ENCODE data around the gene ATG7.
A peak's percentile ranks its signal among the peaks of the same experiment; 100 is the strongest.
"Not testable (repeated sequence)": the region's sequence is repeated elsewhere in the genome, so short reads cannot be mapped to it uniquely, and the experiment has no call there.

ATG7 gene

DNA sequence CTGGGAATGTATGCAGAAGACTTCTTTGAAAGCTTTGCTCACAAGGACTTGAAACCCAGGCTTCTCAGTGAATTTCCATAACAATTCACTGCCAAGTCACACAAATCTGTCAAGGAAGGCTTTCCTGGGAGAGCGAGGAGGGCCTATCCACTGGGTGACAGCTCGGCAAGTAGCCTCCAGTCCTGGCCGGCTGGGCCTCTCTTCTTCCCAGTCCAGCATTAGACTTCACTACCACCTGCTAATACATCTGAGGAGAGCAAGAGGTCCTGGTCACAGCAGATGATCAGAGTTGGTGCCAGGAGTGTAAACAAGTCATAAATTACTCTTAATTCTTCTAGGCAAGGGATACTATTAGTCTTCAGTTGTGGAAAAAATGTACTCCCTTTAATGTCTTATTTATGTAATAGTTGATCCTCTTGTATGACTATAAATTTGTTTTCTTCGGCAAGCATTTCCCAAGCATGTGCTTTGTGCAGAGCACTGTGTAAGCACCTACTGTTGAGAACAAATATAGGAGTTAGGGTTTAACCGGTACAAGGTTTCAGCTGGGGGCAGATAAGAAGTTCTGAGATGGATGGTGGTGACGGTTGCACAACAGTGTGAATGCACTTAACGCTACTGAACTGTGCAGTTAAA lies 208.6 kb downstream of the ATG7 start:
- DNase-seq (ENCODE audit: low spot score): no peak
- Histone ChIP-seq H3K27ac (peak overlapping the region; percentile 54), H3K4me3 (no peak overlapping the region)
- TF ChIP-seq, protein P1, sequence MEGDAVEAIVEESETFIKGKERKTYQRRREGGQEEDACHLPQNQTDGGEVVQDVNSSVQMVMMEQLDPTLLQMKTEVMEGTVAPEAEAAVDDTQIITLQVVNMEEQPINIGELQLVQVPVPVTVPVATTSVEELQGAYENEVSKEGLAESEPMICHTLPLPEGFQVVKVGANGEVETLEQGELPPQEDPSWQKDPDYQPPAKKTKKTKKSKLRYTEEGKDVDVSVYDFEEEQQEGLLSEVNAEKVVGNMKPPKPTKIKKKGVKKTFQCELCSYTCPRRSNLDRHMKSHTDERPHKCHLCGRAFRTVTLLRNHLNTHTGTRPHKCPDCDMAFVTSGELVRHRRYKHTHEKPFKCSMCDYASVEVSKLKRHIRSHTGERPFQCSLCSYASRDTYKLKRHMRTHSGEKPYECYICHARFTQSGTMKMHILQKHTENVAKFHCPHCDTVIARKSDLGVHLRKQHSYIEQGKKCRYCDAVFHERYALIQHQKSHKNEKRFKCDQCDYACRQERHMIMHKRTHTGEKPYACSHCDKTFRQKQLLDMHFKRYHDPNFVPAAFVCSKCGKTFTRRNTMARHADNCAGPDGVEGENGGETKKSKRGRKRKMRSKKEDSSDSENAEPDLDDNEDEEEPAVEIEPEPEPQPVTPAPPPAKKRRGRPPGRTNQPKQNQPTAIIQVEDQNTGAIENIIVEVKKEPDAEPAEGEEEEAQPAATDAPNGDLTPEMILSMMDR (IDR thresholded peaks at IDR 0.05): no peak

DNA sequence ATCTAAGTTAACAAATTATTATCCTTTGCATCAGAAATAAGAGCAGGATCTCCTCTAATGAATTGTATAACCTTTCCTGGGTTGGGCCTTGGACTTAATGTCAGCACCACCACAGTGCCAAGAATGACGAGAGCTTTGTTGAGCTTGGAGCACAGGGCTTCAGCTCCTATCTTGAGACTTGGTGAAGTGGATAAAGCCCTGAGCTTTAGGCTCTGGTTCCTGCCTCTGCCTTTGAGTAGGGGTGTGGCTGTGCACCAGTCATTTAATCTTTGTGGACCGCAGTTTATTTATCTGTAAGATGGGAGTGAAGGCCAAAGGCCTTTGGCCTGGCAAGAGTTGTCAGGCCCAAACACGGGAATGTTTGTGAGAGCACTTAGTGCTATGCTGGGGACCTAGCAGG lies 209.4 kb downstream of the ATG7 start:
- H3K4me3 ChIP-seq: no peak overlapping the region
- TF ChIP-seq, protein P1 (IDR thresholded peaks at IDR 0.05): no peak
- DNase-seq (ENCODE audit: low spot score): no peak
- peak overlapping the region; percentile 78 to 84 for H3K27ac ChIP-seq

DNA sequence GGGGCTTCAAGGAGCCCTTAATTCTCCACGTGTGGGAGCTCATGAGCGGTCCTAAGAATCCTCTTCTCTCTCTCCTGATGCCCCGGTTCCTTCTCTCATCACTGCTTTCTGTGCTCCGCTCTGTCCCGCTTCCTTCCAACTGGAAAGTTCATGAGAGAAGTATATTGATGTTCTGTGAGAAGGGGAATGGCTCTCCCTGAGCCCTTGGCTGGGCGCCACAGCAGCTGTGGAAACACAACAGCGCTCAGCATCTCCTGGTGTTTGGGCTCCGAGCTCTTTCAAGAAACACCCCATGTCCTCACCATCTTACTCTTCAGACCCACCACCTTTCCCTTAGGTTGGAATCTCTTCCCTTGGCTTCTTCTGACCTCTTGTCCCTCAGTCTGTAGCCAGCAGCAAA lies 209.8 kb downstream of the ATG7 start:
- Histone ChIP-seq H3K27ac (peak overlapping the region; percentile 78 to 84), H3K4me3 (no peak overlapping the region)
- TF ChIP-seq, protein P1 (IDR thresholded peaks at IDR 0.05): no peak
- DNase-seq (ENCODE audit: low spot score): no peak

DNA sequence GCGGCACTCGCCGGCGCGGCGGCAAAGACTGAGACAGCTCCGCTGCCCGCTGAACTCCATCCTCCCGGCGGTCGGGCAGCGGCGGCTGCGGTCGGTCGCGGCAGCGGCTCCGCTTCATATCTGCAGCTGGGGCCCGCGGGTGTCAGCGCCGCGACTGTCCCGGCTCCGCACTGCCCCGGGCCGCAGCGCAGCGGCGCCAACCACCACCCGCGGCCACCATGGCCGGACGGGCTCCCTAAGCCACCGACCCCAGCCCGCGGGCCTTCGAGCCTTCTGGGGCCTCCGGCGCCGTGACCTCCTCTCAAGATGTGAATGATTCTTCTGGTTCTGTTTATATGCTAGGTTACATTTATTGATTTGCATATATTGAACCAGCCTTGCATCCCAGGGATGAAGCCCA lies 216.2 kb downstream of the ATG7 start:
- not testable (repeated sequence) for H3K27ac ChIP-seq; DNase-seq (ENCODE audit: low spot score); H3K4me3 ChIP-seq

DNA sequence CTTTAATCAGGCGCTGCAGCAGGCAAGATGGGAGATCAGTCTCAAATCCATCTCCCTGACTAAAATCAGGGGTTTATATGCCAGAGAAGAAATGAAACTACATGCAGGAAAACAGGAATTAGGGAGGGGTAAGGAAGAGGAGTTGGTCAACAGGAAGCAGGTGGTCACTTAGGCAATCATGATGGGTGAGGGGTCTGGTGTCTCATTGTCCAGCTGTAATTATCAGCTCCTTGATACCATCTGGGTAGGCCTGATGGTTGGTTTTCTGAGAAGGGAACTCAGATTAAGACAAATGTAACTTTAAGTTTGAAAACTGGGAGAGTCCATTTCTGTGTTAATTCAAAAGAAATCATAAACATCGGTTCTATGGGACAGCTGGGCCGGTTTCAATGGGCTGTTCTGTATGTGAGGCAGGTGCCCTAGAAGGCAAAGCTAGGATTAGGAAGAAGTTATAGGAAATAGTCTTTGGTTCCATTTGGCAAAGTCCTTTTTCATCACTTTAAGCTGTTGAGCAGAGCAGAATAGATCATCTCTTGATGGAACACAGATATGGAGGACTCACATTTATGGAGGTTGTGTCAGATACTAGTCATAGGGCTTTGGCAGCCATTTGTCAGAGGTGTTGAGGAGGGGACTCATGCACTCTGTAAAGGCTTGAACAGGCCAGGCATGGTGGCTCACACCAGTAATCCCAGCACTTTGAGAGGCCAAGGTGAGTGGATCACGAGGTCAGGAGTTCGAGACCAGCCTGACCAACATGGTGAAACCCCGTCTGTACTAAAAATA lies 222.1 kb downstream of the ATG7 start:
- Histone ChIP-seq H3K27ac (no peak overlapping the region), H3K4me3 (no peak overlapping the region)
- TF ChIP-seq, protein P1 (IDR thresholded peaks at IDR 0.05): no peak
- no peak for DNase-seq (ENCODE audit: low spot score)

DNA sequence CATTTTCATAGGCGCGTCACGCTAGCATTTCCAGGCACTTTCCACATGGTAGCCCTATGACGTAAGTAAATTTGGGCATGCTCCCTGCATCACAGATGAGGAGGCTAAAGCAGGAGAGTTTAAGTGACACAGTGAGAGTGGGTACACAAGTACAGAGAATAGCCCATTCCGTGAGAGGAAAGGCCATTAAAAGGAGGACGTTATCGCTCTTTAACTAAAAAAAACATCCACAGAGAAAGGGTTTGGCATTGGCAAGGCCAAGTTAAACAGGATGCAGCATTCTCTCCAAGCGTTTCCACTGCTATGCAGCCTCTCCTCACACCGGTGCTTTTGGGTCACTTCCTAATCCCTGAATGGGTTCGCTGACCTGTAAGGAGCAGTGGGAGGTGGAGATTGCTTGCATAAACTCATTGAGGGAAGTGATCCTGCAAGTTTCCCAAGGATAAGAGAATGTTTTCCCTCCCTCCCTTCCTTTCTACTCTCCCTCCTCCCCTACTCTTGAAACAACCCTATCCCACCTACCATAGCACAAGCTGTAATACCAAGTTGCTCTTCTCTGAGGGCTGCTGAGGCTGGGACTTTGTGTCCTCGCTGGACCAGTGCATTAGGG lies 223.9 kb downstream of the ATG7 start:
- H3K4me3 ChIP-seq: no peak overlapping the region
- DNase-seq (ENCODE audit: low spot score): no peak
- TF ChIP-seq, protein P1 (IDR thresholded peaks at IDR 0.05): no peak
- H3K27ac ChIP-seq: peak overlapping the region; percentile 2 to 62

DNA sequence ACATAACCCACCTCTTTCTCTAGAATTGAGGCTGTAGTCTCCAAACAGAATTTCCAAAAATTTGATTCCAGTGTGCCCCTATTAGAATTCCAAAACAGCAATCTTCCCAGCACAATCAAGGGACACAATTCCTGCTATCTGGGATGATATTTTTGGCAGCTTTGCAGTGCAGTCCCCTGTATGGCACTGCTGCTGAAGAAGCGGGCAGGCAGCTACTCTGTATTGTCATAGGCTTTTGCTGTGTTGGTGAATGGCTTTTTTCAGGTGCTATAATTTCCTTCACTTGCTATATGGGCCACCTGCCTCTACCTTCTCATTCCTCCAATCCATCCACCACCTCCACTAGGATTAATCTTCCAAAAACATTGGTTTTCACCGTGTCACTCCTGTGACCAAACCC lies 226.0 kb downstream of the ATG7 start:
- DNase-seq (ENCODE audit: low spot score): no peak
- no peak overlapping the region for H3K4me3 ChIP-seq
- peak overlapping the region in 1 of 2 donors; percentile 35 for H3K27ac ChIP-seq
- TF ChIP-seq, protein P1 (IDR thresholded peaks at IDR 0.05): no peak

Measured in coronary artery (tissue), 2 donors.